ENCODE measurements around the gene LMAN2.
"Not testable (repeated sequence)": the region's sequence is repeated elsewhere in the genome, so short reads cannot be mapped to it uniquely, and the experiment has no call there.

Gene LMAN2

DNA sequence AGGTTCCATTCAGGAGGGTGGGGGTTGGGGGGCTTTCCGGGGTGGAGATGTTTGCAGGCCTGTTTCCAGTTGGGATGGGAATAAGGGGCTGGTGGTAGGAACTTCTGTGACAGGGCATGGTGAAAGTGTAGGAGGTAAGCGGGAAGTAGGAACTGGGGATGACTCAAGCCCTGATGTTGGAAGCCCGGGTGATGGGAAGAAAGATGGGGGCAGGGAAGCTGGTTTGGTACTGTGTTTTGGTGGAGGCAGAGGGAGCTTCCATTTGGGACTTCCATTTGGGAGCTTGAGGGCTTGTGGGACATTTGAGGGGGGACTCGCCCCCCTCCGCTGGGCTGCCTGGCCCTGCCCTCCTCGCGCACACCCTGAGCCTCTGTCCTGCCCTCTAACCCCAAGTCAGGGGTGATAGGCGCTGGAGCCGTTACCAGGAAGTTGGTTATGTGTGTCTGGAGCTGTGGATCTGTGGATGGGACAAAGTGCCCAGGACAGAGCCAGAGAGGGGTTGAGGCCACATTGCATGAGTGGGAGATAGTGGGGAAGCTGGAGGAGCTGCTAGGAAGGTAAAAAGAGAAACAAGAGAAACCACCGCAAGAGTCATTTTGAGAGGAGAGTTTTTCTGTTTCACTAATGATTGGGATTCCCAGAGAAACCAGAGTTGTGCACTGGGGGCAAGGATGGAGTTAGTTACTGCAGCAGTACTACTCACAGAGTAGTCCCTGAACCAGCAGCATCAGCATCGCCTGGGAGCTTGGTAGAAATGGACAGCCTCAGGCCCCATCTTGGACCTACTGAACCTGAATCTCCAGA lies 12.9 kb upstream of the LMAN2 start:
- DNase-seq (ENCODE audit: low read depth), result no peak

DNA sequence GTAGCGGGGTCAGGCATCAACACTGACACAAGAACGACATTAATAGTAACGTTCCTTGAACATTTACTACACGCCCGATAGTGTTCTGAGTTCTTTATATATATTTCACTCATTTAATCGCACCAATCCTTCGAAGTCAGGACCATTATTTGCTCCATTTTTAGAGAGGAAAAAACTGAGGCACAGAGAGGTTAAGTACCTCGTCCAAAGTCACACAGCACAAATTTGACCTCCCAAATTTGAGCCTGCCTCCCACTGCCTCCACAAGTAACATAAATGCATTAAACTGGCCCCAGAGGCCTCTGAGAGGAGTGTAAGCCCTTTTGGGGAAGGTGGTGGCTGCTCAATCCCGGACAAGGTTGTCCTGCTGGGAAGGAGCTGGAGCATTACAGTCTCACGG lies 12.1 kb upstream of the LMAN2 start:
- no peak for DNase-seq (ENCODE audit: low read depth)

DNA sequence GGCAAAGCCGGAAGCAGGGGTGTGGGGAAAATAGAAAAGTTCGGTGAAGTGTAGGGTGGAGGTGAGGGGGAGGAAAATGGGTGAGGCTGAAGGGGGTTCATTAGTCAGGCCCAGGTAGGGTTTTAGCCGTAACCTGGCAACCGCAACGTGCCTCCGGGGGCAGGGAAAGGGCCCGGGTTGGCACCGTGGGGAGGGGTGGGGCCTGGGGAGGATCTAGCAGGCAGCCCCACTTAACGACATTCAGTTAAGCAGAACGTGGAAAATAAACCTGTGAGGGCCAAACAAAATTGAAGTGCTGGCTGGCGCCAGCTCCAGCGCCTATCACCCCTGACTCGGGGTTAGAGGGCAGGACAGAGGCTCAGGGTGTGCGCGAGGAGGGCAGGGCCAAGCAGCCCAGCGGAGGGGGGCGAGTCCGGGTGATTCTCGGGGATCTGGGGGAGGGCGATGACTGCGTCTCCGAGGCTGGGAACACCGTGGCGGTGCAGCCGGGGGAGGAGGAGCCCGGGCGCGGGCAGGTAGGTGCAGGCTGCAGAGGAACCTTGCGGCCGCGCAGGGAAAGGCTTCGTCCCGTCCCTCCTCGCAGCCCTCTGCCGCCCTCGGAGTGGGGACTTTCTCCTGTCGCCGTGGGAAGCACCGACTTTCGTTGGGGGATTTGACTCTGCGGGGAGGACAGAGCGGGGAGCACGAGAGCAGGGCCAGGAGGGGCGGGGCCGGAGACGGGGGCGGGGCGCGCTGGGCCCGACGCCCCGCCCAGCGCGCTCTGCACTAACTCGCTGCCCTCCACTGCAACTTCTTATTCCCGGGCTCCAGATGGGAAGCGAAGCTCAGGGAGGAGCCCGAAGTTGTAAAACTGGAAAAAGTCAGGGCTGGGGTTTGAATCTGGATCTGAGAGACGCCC lies 11.4 kb upstream of the LMAN2 start:
- no peak for DNase-seq (ENCODE audit: low read depth)

DNA sequence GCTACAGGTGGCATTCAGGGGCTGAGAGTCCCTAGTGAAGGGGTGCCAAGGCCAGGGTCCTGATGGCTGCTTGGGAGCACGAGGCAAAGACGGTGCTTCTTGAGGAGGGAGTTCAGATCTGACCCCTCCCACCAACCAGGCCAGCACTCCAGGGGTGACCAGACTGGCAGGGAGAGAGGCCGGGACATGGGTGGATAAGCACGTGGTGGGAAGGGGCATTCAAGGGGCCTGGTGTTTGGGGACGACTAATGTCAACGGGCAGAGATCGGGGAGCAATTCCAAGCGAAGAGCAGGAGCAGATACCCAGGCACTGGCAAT lies 10.8 kb upstream of the LMAN2 start:
- no peak for DNase-seq (ENCODE audit: low read depth)

DNA sequence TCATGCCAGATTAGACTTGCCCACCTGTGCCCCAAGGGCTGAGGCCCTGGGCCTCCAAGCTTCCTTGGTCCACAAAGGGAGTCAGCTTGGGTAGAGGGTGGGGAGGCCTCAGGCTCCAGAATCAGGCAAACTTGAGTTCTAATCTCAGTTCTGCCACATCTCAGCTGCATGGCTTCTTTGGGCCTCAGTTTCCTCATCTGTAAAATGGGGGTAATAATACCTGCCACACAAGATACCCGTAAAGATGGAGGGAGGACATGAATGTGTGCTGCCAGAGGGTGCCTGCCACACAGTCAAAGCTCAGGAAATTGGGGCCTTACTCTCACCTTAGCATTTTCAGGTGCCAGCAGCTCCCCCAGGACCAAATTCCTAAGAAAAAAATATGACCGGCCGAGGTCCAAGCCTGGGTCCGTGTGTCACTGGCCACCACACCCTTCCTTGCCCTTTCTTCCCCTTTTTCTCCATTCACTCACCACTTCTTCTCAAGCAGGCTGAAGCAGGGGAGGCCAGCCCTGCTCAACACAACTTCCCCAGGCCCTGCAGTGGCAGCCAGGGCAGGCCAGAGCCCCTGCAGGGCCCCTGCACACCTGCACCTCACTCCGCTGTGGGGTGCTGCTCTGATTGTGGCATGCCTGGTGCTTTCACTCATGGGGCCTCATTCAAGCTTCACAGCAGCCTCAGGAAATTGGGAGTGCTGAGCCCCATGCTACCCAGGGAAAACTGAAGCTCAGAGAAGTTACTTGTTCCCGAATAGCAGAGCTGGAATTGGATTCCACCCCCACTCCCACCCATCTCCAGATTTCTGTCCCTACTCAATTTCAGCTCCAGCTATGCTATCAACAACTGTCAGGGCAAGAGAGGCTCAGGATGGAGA lies 10.2 kb upstream of the LMAN2 start:
- DNase-seq (ENCODE audit: low read depth), result no peak

DNA sequence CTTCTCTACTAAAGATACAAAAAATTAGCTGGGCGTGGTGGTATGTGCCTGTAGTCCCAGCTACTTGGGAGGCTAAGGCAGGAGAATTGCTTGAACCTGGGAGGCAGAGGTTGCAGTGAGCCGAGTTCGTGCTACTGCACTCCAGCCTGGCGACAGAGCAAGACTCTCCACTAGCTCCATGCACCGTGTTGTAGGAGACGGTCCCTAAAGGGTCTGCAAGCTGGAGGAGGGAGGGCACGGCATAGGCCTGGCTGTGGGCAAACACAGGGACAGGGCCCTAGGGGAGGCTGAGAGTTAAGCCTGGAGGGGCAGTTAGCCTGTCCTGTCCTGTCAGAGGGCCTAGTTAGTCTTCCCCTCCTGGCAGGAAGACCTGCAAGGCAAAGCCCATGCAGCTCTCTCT lies 9.3 kb upstream of the LMAN2 start:
- not testable (repeated sequence) for DNase-seq (ENCODE audit: low read depth)

DNA sequence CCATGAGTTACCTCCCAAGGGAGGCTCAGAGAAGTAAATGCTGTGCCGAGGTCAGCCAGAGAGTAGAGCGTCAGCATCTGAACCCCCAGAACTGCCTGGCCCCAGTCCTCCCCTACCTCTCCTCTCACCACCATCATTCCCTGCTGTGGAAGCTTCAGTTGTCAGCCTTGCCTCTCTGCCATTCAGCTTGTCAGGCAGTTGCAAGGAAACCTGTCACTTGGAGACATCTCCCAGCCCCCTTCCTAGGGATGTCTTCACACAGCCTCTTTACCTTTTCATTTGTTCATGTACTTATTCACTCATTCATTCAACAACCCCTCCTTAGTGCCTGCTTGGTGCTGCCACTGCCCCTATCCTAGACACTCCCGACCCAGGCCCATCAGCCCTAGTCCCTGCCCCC lies 8.4 kb upstream of the LMAN2 start:
- no peak for DNase-seq (ENCODE audit: low read depth)

DNA sequence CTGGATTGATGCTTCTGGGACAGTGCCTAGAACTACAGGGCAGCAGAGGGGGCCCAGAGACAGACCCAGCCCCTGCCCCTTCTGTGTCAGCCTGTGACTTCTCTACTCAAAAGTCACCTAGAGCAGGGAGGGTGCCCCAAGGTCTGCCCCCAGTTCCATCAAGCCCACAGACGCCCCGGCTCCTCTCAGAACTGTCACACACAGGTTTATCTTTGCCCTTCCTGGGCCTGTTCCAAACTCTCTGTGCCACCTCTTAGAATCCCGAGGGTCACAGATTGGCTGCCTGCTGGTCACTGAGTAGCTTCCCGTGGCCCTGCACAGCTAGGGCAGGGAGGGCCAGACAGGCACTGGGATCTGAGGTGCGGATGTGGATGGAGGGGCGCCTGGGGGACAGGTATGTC lies 8.0 kb upstream of the LMAN2 start:
- DNase-seq (ENCODE audit: low read depth), result no peak

DNA sequence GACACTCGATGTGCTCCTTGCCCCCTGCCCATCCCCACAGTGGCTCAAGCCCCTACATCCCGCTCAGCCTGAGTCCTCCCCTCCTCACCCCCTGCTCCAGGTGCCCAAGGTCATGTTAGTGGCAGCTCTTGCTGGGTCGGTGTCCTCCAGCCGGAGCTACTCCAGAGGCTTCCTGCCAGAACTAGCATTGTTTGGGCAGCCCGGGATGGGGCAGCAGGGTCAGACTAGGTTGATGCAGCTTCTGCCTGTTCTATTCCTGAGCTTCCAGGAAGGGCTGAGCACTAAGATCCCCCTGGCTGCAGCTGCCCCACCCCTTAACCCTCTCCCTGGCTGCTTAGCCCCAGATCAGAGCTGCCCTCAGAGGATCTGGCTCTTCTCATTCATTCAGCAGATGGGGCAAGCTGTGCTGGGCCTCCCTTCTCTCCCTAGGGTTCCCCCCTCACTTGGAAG lies 6.9 kb upstream of the LMAN2 start:
- DNase-seq (ENCODE audit: low read depth), result no peak

DNA sequence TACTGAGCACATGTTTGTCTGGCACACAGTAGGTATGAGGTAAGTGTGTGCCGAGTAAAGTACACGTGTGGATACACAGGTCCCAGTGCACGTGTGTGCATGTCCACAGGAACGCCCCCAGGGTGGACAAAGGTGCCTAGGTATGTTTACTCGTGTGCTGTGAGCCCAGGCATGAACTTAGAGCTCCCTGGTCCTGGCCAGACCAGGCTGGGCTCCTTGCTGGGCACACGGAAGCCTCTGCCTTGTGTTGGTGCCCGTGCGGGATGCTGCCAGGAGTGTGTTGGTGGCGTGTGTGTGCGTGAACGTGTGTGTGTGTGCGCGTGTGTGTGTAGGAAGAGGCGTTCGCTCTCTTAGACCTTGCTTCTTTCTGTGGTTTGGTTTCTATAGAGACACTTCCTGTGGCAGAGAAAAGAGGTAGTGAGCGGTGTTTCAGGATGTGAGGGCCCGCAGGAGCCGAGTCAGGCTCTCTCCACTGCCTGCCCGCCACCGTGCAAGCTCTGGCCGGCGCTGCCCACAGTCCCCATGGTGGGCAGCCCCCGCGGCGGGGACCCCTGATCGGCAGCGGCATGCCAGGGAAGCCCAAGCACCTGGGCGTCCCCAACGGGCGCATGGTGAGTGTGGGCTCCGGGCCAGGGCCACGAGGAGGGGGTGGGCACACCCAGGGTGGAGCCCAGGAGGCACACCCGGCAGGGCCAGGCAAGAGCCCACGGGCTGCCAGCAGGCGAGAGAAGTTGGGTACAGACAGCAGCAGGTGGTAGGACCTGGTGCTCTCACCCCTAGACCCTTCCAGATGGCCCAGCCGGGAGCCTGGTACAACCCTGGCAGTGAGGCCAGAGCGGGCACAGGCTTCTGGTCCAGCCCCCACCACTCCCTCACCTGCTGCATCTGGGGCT lies 6.2 kb upstream of the LMAN2 start, which contains the start of gene RGS14:
RGS14 (plus strand) TSS at position 466 of the 893 bp plus-strand sequence; CDS start at position 567, 101 bp downstream.
- no peak for DNase-seq (ENCODE audit: low read depth)

DNA sequence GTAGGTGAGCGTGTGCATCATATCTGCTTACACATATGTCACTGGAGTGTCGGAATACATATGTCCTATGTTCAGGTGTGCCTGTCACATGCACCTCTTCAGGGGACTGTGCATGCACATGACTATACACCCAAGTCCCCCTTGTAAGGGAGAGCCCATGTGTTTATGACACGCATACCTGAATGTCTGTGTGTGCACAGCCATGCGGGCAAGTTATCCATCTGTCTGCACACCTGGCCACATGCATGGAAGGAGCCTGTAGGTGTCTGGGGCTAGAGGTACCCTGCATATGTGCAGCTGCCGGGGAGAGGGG lies 5.6 kb upstream of the LMAN2 start:
- no peak for DNase-seq (ENCODE audit: low read depth)

DNA sequence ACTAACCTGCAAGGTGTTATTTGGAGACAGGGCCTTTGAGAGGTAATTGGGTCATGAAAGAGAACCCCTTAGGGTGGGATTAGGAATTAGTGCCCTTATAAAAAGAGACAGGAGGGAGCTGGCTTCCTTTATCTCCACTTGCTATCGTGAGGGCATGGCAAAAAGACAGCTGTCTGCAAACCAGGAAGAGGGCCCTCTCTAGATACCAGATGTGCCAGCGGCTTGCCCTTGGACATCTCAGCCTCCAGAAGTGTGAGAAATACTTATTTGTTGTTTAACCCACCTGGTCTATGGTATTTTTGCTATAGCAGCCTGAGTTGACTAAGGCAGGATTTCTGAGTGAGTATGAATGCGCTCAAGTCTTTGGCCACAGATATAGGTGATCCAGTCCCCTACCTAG lies 5.3 kb upstream of the LMAN2 start:
- no peak for DNase-seq (ENCODE audit: low read depth)

DNA sequence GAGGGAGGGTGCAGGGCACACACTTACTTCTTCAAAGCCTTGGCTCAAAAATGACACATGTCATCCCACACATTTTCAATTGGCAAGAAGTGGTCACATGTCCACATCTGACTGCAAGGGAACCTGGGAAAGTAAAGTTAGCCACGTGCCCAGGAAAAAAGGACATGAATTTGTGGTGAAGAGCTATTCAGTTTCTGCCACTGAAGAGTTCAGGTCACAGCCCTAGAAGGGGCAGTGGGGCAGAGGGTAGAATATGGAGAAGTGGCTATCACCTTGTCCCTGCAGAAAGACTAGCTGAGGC lies 4.3 kb upstream of the LMAN2 start:
- DNase-seq (ENCODE audit: low read depth), result no peak

DNA sequence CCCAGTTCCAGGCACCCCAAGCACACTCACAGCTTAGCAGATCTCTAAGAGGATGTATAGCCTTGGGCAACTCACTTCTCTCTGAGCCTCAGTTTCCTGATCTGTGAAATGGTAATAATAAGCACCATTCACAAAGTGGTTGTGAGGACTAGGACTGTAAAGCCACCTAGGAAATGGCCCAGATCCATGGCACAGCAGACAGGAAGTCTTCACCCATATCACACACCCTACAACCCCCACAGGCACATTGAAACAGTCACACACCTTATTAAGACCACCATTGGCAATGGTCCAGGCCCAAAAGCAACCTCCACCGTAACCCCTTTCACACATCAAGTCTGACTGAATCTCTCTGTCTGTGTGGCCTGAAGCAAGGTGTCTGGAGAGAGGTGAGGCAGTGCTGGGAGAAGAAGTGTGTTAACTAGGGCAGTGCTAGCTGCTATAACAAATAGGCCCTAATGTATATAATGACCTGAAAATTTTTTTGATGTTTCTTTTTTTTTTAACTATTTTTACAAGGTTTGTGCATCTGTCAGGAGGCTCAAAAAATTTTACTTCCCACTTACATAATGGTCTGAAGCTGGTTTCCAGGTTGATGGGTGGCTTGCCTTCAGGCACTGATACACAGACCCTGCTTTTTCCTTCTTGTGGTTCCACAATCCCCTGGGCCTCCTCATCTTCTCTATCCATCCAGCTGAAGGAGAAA lies 3.8 kb upstream of the LMAN2 start:
- no peak for DNase-seq (ENCODE audit: low read depth)

DNA sequence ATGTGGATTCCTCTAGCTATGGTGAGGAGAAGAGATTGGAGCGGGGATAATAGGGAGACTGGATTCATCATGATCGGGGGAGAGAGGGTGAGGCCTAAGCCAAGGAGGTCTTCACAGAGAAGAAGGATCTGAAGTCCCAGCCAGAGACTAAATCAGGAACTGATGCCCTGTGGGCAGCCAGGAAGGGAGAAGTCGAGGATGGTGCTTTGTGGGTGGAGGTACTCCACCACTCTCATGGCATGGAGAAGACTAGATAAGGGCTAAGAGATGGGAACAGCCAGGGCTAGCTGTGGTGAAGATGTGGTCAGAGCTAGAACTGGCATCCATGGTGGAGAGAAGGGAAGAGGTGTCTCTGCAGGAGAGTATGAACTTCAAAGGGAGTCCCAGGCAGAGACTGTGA lies 3.2 kb upstream of the LMAN2 start:
- DNase-seq (ENCODE audit: low read depth), result no peak

DNA sequence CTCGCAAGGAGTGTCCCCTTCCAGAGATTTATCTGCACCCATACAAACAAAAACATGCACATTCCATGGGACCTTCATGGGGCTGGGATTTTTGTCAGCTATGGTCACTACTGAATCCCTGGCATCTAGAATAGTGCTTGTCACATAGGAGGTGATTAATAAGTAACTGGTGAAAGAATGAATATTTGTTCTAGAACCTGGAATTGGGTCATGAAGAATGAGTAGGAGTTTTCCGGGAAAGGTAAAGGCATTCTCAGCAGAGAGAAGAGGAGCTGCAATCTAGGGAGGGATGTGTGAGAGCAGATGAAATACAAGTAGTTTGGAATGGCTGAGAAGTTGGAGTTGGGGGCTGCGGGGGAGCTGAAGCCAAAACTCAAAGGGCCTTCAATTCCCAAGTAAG lies 2.8 kb upstream of the LMAN2 start:
- DNase-seq (ENCODE audit: low read depth), result no peak

DNA sequence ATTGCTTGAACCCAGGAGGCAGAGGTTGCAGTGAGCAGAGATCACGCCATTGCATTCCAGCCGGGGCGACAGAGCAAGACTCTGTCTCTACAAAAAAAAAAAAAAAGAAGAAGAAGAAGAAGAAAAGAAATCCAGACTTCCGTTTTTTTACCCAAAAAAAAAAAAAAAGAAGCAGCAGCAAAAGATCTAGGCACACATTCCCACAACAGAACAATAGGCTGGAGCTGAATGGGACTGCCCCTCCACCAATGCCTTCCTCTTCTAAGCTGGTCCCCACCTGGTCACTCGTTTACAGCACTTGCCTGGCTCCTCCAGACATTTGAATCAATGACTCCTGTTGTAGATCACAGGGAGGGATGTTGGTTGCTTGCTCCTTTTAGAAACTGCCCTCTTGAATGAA lies 1.6 kb upstream of the LMAN2 start:
- DNase-seq (ENCODE audit: low read depth), result no peak

DNA sequence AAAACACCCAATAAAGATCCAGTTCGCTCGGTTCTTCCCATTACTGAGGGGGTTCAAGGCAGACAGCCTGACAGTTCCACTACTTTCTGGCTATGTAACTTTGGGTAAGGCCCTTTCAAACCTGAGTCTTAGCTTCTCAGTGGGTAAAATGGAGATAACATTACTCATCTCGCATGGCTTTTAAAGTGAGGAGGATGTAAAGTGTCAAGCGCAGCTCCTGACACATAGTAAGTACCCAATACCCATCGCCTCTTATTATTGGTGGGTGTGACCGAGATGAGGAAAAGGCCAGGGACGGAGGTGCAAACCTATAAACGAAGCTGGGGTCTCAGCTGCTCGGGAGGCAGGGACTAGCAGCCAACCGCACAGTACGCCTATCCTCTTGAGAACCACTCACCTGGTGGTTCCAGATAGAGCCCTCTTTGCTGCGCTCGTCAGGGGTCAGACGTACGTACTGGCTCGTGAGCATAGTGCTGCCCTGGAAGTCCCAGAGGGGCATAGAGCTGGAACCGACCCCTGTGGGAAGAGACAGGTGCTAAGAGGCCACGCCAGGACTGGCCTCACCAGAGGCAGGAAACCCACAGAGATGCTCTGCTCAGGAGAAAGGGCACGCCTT lies 584 bp downstream of the LMAN2 start:
- no peak for DNase-seq (ENCODE audit: low read depth)

DNA sequence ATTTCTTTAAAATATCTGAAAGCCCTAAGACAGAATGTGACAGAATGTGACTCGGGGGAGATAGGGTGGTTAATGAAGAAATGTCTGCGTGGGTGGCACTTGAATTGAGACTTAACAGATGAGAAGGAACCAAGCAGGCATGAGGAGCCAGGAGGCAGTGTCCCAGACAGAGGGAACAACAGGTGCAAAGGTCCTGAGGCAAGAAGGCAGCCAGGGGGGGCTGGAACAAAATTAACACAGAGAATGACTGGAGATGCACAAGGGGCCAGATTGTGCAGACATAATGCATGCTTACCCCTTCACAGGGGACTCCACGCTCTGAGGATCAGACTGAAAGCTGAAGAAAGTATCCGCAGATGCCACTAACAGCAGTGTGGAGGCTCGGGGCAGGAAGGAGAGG lies 1.7 kb downstream of the LMAN2 start:
- no peak for DNase-seq (ENCODE audit: low read depth)

DNA sequence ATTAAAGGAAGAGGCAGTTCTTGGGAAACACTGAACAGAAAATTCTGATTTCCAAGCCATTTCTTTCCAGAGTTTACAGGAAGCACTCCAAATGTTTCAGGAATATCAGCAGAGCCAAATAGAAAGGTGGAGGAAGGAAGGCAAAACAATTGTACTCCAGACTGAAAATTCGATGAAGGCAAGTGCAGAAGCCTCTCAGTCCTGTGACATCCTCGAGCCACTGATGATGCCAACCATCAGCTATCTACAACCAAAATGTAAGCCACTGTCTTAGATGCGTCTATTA lies 2.2 kb downstream of the LMAN2 start:
- no peak for DNase-seq (ENCODE audit: low read depth)

DNA sequence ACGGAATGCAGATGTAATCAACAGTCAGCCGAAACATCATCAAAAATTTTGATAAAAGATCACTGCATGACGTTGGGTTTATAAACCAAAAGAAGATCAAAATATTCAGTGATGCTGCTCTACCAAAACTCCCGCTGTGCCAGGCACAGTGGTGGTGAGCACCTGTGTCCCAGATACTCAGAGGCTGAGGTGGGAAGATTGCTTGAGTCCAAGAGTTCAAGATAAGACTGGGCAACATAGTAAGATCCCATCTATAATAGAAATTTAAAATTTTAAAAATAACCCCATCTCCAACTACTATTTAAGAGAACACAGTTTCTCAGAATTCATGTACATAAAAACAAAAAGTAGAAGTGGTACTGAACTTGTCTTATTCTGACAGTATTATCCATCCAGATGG lies 3.8 kb downstream of the LMAN2 start:
- DNase-seq (ENCODE audit: low read depth), result no peak

Measured in fibroblast of gingiva (primary cell).